Neutrophil (primary cell): ENCODE results near the gene ZC2HC1C.

Experiments
- H3K27ac ChIP-seq: fragments of 200-600 bp; sonication (generic); 2 replicates; pipeline ENCODE4 v1.5.1; 2016; ENCODE audit warnings: mild to moderate bottlenecking, moderate library complexity
- H3K27me3 ChIP-seq: fragments of 200-600 bp; sonication (generic); 2 replicates; pipeline ENCODE4 v1.6.0; 2016; ENCODE audit warnings: mild to moderate bottlenecking
- H3K36me3 ChIP-seq: fragments of 200-600 bp; sonication (generic); 2 replicates; pipeline ENCODE4 v1.5.1; 2017
- H3K4me1 ChIP-seq, 2 experiments: fragments of 200-600 bp in 1 of 2; sonication (generic) in 1 of 2; 1 replicate in 1 of 2; 2 replicates in 1 of 2; pipeline versions ENCODE4 v1.5.1 to v1.6.1; 2013 to 2016; ENCODE audit warnings: low read depth in 1 of 2, low read length in 1 of 2, mild to moderate bottlenecking in 1 of 2, moderate library complexity in 1 of 2; ENCODE audit not compliant: control insufficient read depth in 1 of 2, insufficient read depth in 1 of 2
- H3K4me3 ChIP-seq, 2 experiments: fragments of 200-600 bp in 1 of 2; sonication (generic) in 1 of 2; 1 replicate in 1 of 2; 2 replicates in 1 of 2; pipeline ENCODE4 v1.5.1; 2013 to 2016; ENCODE audit warnings: low read depth in 1 of 2, low read length in 1 of 2, mild to moderate bottlenecking in 1 of 2, moderate library complexity in 1 of 2
- H3K9me3 ChIP-seq: fragments of 200-600 bp; sonication (generic); 2 replicates; pipeline ENCODE4 v1.5.1; 2016
- CTCF ChIP-seq: fragments of 200-600 bp; sonication (generic); IDR thresholded peaks from 2 replicates; pipeline ENCODE4 v1.5.1; 2016; ENCODE audit warnings: antibody characterized with exemption

Gene ZC2HC1C

GRCh38 chr14:75101491-75101890 lies 32.0 kb downstream of the ZC2HC1C start:
- H3K27ac ChIP-seq, result no peak overlapping the region
- no peak for TF ChIP-seq CTCF

GRCh38 chr14:75107186-75107585 lies 37.7 kb downstream of the ZC2HC1C start:
- H3K4me1 ChIP-seq, result no peaks in the 10 kb centered on the region
- no peak overlapping the region for H3K4me3 ChIP-seq
- TF ChIP-seq CTCF, result no peak
- H3K36me3 ChIP-seq, result peaks cover 97% of the 10 kb centered on the region
- no peaks in the 10 kb centered on the region for H3K27me3 ChIP-seq
- no peaks in the 10 kb centered on the region for H3K9me3 ChIP-seq
- H3K27ac ChIP-seq, result no peak overlapping the region

More at GRCh38 chr14:75101491-75101890, 32.0 kb downstream of the ZC2HC1C start:
- Histone ChIP-seq H3K9me3 (no peaks in the 10 kb centered on the region), H3K36me3 (peaks cover 99% of the 10 kb centered on the region), H3K27me3 (no peaks in the 10 kb centered on the region), H3K4me1 (no peaks in the 10 kb centered on the region), H3K4me3 (no peak overlapping the region)

- Histone ChIP-seq H3K27me3 (no peaks in the 10 kb centered on the region), H3K9me3 (no peaks in the 10 kb centered on the region), H3K4me3 (no peak overlapping the region), H3K4me1 (no peaks in the 10 kb centered on the region), H3K27ac (no peak overlapping the region), H3K36me3 (peaks cover 98% of the 10 kb centered on the region)
- TF ChIP-seq CTCF, result no peak
Observed at GRCh38 chr14:75109877-75110276, 40.4 kb downstream of the ZC2HC1C start.

GRCh38 chr14:75113932-75114539 lies 44.6 kb downstream of the ZC2HC1C start:
- Histone ChIP-seq H3K4me3 (no peak overlapping the region), H3K27me3 (no peaks in the 10 kb centered on the region), H3K27ac (no peak overlapping the region), H3K36me3 (peaks cover 98% of the 10 kb centered on the region), H3K4me1 (no peaks in the 10 kb centered on the region), H3K9me3 (no peaks in the 10 kb centered on the region)
- TF ChIP-seq CTCF, result no peak

- Histone ChIP-seq H3K9me3 (no peaks in the 10 kb centered on the region), H3K27ac (no peak overlapping the region), H3K4me1 (peaks cover 33 to 35% of the 10 kb centered on the region in 2 experiments), H3K4me3 (no peak overlapping the region), H3K36me3 (peaks cover 53% of the 10 kb centered on the region), H3K27me3 (no peaks in the 10 kb centered on the region)
- no peak for TF ChIP-seq CTCF
Observed at GRCh38 chr14:75119056-75119455, 49.6 kb downstream of the ZC2HC1C start.
